ENCODE data around the gene FTCD.

The FTCD gene

GRCh38 chr21:46158666-46159300 is 3.4 kb upstream of the FTCD start:
- no peaks in the 10 kb centered on the region for H3K9me3 ChIP-seq (replicated peaks; ENCODE audit: insufficient read depth, low read length)
- H3K27ac ChIP-seq (ENCODE audit: low read length): no peak overlapping the region
- H3K9ac ChIP-seq (ENCODE audit: low read length): no peak overlapping the region
- no peaks in the 10 kb centered on the region for H3K4me1 ChIP-seq (ENCODE audit: low read length)
- H3K4me3 ChIP-seq (ENCODE audit: low read length): no peak overlapping the region
- no peak overlapping the region for H2AFZ ChIP-seq (ENCODE audit: low read length)
- no peaks in the 10 kb centered on the region for H3K27me3 ChIP-seq (replicated peaks; ENCODE audit: insufficient read depth, low read length)
- TF ChIP-seq CTCF (IDR thresholded peaks at IDR 0.05; ENCODE audit: low read length): no peak
- no peak for TF ChIP-seq EZH2 (optimal IDR thresholded peaks at IDR 0.05; ENCODE audit: low read depth, low read length)
- no peak for TF ChIP-seq EZH2phosphoT487 (IDR thresholded peaks at IDR 0.05; ENCODE audit: low read length)
- DNase-seq: no peak
- no peaks in the 10 kb centered on the region for H3K36me3 ChIP-seq (replicated peaks; ENCODE audit: insufficient read depth, low read length)
- no peaks in the 10 kb centered on the region for H3K9me2 ChIP-seq (replicated peaks; ENCODE audit: insufficient read depth, low read length)
- H4K20me1 ChIP-seq (ENCODE audit: insufficient read depth, low read length): no peaks in the 10 kb centered on the region
- H3K79me2 ChIP-seq (ENCODE audit: low read length): no peaks in the 10 kb centered on the region
- H3K4me2 ChIP-seq (ENCODE audit: low read depth, low read length): no peak overlapping the region
- H3F3A ChIP-seq (ENCODE audit: insufficient read depth, low read length): no peaks in the 10 kb centered on the region; the same call in 1 of the 2 replicates

GRCh38 chr21:46157987-46158451 is 2.6 kb upstream of the FTCD start:
- H3K9ac ChIP-seq (ENCODE audit: low read length): no peak overlapping the region
- DNase-seq: no peak
- no peak overlapping the region for H3K27ac ChIP-seq (ENCODE audit: low read length)

DNA sequence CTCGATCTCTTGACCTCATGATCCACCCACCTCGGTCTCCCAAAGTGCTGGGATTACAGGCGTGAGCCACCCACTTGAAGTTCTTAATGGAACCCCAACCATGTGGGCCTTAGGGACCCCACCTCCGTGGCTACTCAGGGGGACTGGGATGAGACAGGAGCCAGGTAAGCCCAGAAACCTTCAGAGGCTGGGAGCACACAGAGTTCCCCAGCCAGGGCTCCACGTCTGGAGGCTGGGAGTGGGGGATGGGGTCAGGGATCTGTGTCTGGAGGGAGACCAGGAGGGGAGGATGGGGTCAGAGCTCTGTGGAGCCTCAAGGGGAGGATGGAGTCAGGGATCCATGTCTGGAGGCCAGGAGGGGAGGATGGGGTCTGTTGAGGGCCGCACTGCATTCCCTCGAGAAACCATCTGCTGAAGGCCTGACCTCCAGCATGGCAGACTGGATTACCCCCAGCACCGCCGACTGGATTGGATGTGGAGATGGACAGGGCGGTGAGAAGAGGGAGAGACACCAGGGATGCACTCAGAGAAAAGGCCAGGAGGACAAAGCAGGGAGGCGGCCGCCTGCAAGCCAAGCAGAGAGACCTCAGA is 2.1 kb upstream of the FTCD start:
- no peak overlapping the region for H2AFZ ChIP-seq (ENCODE audit: low read length)
- H3K9me2 ChIP-seq (replicated peaks; ENCODE audit: insufficient read depth, low read length): no peaks in the 10 kb centered on the region
- H3K9me3 ChIP-seq (replicated peaks; ENCODE audit: insufficient read depth, low read length): no peaks in the 10 kb centered on the region
- no peak overlapping the region for H3K4me2 ChIP-seq (ENCODE audit: low read depth, low read length)
- H3F3A ChIP-seq (ENCODE audit: insufficient read depth, low read length): no peaks in the 10 kb centered on the region
- no peak for DNase-seq
- H3K27me3 ChIP-seq (replicated peaks; ENCODE audit: insufficient read depth, low read length): peaks cover 7% of the 10 kb centered on the region
- no peak overlapping the region for H3K9ac ChIP-seq (ENCODE audit: low read length)
- no peaks in the 10 kb centered on the region for H3K79me2 ChIP-seq (ENCODE audit: low read length)
- H3K27ac ChIP-seq (ENCODE audit: low read length): no peak overlapping the region
- no peaks in the 10 kb centered on the region for H4K20me1 ChIP-seq (ENCODE audit: insufficient read depth, low read length)
- TF ChIP-seq EZH2 (optimal IDR thresholded peaks at IDR 0.05; ENCODE audit: low read depth, low read length): no peak
- TF ChIP-seq EZH2phosphoT487 (IDR thresholded peaks at IDR 0.05; ENCODE audit: low read length): no peak
- no peak for TF ChIP-seq CTCF (IDR thresholded peaks at IDR 0.05; ENCODE audit: low read length)
- H3K36me3 ChIP-seq (replicated peaks; ENCODE audit: insufficient read depth, low read length): no peaks in the 10 kb centered on the region
- H3K4me1 ChIP-seq (ENCODE audit: low read length): no peaks in the 10 kb centered on the region
- H3K4me3 ChIP-seq (ENCODE audit: low read length): no peak overlapping the region

More at GRCh38 chr21:46157987-46158451, 2.6 kb upstream of the FTCD start:
- H3K4me2 ChIP-seq (ENCODE audit: low read depth, low read length): no peak overlapping the region
- no peaks in the 10 kb centered on the region for H3K4me1 ChIP-seq (ENCODE audit: low read length)
- no peaks in the 10 kb centered on the region for H3K9me2 ChIP-seq (replicated peaks; ENCODE audit: insufficient read depth, low read length)
- TF ChIP-seq EZH2phosphoT487 (IDR thresholded peaks at IDR 0.05; ENCODE audit: low read length) (no peak), CTCF (IDR thresholded peaks at IDR 0.05; ENCODE audit: low read length) (no peak), EZH2 (optimal IDR thresholded peaks at IDR 0.05; ENCODE audit: low read depth, low read length) (no peak)
- no peaks in the 10 kb centered on the region for H4K20me1 ChIP-seq (ENCODE audit: insufficient read depth, low read length)
- no peaks in the 10 kb centered on the region for H3K36me3 ChIP-seq (replicated peaks; ENCODE audit: insufficient read depth, low read length)
- H3K9me3 ChIP-seq (replicated peaks; ENCODE audit: insufficient read depth, low read length): no peaks in the 10 kb centered on the region
- no peaks in the 10 kb centered on the region for H3K79me2 ChIP-seq (ENCODE audit: low read length)
- peaks cover 2% of the 10 kb centered on the region for H3K27me3 ChIP-seq (replicated peaks; ENCODE audit: insufficient read depth, low read length)
- H3F3A ChIP-seq (ENCODE audit: insufficient read depth, low read length): no peaks in the 10 kb centered on the region
- no peak overlapping the region for H3K4me3 ChIP-seq (ENCODE audit: low read length)
- no peak overlapping the region for H2AFZ ChIP-seq (ENCODE audit: low read length)

All from MM.1S (cell line).